ENCODE measurements around the gene FBXL22.

DNA sequence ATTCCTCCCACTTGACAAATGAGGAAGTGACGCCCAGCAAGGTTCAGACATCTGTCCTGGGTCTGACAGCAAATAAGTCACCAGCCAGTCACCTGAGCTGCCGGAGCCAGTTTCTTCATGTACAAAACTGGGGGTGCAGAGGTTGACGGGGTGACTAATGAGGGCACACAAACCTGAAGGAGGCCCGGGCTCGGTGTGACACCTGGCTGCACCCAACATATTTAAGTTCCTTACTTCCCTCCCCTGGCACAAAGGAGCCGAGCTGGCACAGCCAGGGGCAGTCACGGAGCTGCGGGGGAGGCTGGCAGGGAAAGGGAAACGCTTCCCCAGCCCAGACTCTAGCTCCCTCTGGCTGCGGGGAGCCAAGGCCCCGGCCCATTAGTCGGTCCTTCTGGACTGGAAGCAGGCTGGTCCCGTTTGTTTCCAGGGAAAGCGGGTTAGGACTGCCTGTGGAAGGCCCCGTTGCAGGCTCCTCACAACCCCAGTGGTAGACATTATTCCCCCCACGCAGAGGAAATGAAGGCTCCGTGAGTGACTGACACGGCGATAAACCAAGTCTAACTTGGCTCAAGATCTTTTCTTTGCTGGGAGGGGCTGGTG lies 2.3 kb downstream of the FBXL22 start:
- TF ChIP-seq, protein P1, sequence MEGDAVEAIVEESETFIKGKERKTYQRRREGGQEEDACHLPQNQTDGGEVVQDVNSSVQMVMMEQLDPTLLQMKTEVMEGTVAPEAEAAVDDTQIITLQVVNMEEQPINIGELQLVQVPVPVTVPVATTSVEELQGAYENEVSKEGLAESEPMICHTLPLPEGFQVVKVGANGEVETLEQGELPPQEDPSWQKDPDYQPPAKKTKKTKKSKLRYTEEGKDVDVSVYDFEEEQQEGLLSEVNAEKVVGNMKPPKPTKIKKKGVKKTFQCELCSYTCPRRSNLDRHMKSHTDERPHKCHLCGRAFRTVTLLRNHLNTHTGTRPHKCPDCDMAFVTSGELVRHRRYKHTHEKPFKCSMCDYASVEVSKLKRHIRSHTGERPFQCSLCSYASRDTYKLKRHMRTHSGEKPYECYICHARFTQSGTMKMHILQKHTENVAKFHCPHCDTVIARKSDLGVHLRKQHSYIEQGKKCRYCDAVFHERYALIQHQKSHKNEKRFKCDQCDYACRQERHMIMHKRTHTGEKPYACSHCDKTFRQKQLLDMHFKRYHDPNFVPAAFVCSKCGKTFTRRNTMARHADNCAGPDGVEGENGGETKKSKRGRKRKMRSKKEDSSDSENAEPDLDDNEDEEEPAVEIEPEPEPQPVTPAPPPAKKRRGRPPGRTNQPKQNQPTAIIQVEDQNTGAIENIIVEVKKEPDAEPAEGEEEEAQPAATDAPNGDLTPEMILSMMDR (IDR thresholded peaks at IDR 0.05), result no peak
- TF ChIP-seq, protein P2, sequence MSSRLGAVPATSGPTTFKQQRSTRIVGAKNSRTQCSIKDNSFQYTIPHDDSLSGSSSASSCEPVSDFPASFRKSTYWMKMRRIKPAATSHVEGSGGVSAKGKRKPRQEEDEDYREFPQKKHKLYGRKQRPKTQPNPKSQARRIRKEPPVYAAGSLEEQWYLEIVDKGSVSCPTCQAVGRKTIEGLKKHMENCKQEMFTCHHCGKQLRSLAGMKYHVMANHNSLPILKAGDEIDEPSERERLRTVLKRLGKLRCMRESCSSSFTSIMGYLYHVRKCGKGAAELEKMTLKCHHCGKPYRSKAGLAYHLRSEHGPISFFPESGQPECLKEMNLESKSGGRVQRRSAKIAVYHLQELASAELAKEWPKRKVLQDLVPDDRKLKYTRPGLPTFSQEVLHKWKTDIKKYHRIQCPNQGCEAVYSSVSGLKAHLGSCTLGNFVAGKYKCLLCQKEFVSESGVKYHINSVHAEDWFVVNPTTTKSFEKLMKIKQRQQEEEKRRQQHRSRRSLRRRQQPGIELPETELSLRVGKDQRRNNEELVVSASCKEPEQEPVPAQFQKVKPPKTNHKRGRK (CRISPR knock-in tag; IDR thresholded peaks at IDR 0.05; ENCODE audit: borderline replicate concordance), result no peak
- TF ChIP-seq, protein P3, sequence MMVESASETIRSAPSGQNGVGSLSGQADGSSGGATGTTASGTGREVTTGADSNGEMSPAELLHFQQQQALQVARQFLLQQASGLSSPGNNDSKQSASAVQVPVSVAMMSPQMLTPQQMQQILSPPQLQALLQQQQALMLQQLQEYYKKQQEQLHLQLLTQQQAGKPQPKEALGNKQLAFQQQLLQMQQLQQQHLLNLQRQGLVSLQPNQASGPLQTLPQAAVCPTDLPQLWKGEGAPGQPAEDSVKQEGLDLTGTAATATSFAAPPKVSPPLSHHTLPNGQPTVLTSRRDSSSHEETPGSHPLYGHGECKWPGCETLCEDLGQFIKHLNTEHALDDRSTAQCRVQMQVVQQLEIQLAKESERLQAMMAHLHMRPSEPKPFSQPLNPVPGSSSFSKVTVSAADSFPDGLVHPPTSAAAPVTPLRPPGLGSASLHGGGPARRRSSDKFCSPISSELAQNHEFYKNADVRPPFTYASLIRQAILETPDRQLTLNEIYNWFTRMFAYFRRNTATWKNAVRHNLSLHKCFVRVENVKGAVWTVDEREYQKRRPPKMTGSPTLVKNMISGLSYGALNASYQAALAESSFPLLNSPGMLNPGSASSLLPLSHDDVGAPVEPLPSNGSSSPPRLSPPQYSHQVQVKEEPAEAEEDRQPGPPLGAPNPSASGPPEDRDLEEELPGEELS (CRISPR knock-in tag; IDR thresholded peaks at IDR 0.05), result no peak
- TF ChIP-seq NR3C1 (CRISPR knock-in tag; conservative IDR thresholded peaks at IDR 0.05; ENCODE audit: low read depth) (no peak), JUN (CRISPR knock-in tag; IDR thresholded peaks at IDR 0.05) (no peak), SMAD4 (CRISPR knock-in tag; IDR thresholded peaks at IDR 0.05) (no peak)

Measured in WTC11 (cell line).